Vagina (tissue), 2 donors: ENCODE measurements around the gene DAB2.

Source experiments
- CTCF ChIP-seq, 3 experiments: fragments of 450-650 bp in 2 of 3; fragments of 200-600 bp in 1 of 3; sonication (generic) in 1 of 3; IDR thresholded peaks; one replicate each; pipeline ENCODE4 v1.5.1; 2017 to 2019; ENCODE audit warnings: antibody characterized with exemption in 3 of 3, mild to moderate bottlenecking in 2 of 3, moderate library complexity in 2 of 3
- POLR2AphosphoS5 ChIP-seq, 2 donors: sonication (generic); formaldehyde crosslinking; IDR thresholded peaks; one replicate each; pipeline ENCODE4 v1.9.0; 2017; ENCODE audit warnings: antibody characterized with exemption in 2 of 2, mild to moderate bottlenecking in 2 of 2, low read depth in 1 of 2; ENCODE audit not compliant: insufficient read depth in 1 of 2

- TF ChIP-seq CTCF (IDR thresholded peaks at IDR 0.05) (no peak), POLR2AphosphoS5 (IDR thresholded peaks at IDR 0.05; ENCODE audit: insufficient read depth in 1 of 2, low read depth in 1 of 2) (no peak)
Measured at GRCh38 chr5:39459071-39459470, 34.3 kb upstream of the DAB2 start.
